GM23338 (cell line): ENCODE results near the gene PSAPL1. TPM values are rescaled to one million over a fixed set of nuclear protein-coding genes. Genes with fewer than 3 reads are reported as not detected.

Source experiments
- ATAC-seq: fragments of 200-7000 bp; cut with Tn5 transposase; 3 replicates; pipeline ENCODE4 v1.9.1; 2020
- DNase-seq: peaks from one replicate; pipeline ENCODE4 v3.0.0-alpha.2; 2015; ENCODE audit warnings: low spot score
- H2AFZ ChIP-seq: fragments of 200-600 bp; sonication (generic); 2 replicates; pipeline ENCODE4 v1.8.0; 2016; ENCODE audit warnings: antibody characterized with exemption, mild to moderate bottlenecking, moderate library complexity
- H3F3A ChIP-seq: fragments of 200-600 bp; sonication (generic); replicated peaks from 2 replicates; pipeline ENCODE4 v1.8.0; 2017; ENCODE audit warnings: antibody characterized with exemption, mixed run types, low read depth
- H3K27ac ChIP-seq: fragments of 200-600 bp; sonication (generic); 2 replicates; pipeline ENCODE4 v1.6.1; 2016; ENCODE audit warnings: low read depth
- H3K27me3 ChIP-seq: fragments of 200-600 bp; sonication (generic); 2 replicates; pipeline ENCODE4 v1.8.0; 2016; ENCODE audit warnings: mild to moderate bottlenecking, mixed run types, moderate library complexity; ENCODE audit not compliant: insufficient read depth
- H3K36me3 ChIP-seq: fragments of 200-600 bp; sonication (generic); 2 replicates; pipeline ENCODE4 v1.8.0; 2016; ENCODE audit warnings: mild to moderate bottlenecking; ENCODE audit not compliant: insufficient read depth
- H3K4me1 ChIP-seq: fragments of 200-600 bp; sonication (generic); 2 replicates; pipeline ENCODE4 v1.8.0; 2016; ENCODE audit warnings: mild to moderate bottlenecking, moderate library complexity; ENCODE audit not compliant: insufficient read depth
- H3K4me2 ChIP-seq: fragments of 200-600 bp; sonication (generic); 2 replicates; pipeline ENCODE4 v1.7.1; 2017; ENCODE audit warnings: mixed run types
- H3K4me3 ChIP-seq: fragments of 200-600 bp; sonication (generic); 2 replicates; pipeline ENCODE4 v1.6.1; 2016; ENCODE audit warnings: mixed run types
- H3K79me2 ChIP-seq: fragments of 200-600 bp; sonication (generic); replicated peaks from 2 replicates; pipeline ENCODE4 v1.8.0; 2017; ENCODE audit warnings: mild to moderate bottlenecking; ENCODE audit not compliant: insufficient read depth
- H3K9me2 ChIP-seq: fragments of 200-600 bp; sonication (generic); 2 replicates; pipeline ENCODE4 v1.8.0; 2017; ENCODE audit not compliant: insufficient read depth
- H4K20me1 ChIP-seq: fragments of 200-600 bp; sonication (generic); replicated peaks from 2 replicates; pipeline ENCODE4 v1.8.0; 2017; ENCODE audit warnings: mild to moderate bottlenecking; ENCODE audit not compliant: insufficient read depth
- H3K27ac Mint-ChIP-seq: 2 replicates; pipeline ENCODE4 v1.8.0; 2020; ENCODE audit warnings: inconsistent platforms, mild to moderate bottlenecking, moderate library complexity, mixed read lengths
- H3K27me3 Mint-ChIP-seq: 3 replicates; pipeline ENCODE4 v1.8.0; 2022; ENCODE audit warnings: low read depth, mild to moderate bottlenecking, moderate library complexity, mixed read lengths, inconsistent platforms; ENCODE audit not compliant: insufficient read depth, poor library complexity
- H3K36me3 Mint-ChIP-seq: 3 replicates; pipeline ENCODE4 v1.8.0; 2021; ENCODE audit warnings: low read depth, mild to moderate bottlenecking, inconsistent platforms, moderate library complexity, mixed read lengths
- H3K4me1 Mint-ChIP-seq: 3 replicates; pipeline ENCODE4 v1.8.0; 2020; ENCODE audit warnings: mild to moderate bottlenecking, inconsistent platforms, mixed read lengths
- H3K4me3 Mint-ChIP-seq: 3 replicates; pipeline ENCODE4 v1.8.0; 2021; ENCODE audit warnings: moderate library complexity, mild to moderate bottlenecking, inconsistent platforms, mixed read lengths
- H3K9me3 Mint-ChIP-seq: 3 replicates; pipeline ENCODE4 v1.8.0; 2020; ENCODE audit warnings: moderate library complexity, mild to moderate bottlenecking, inconsistent platforms, mixed read lengths
- CREB1 ChIP-seq: fragments of 250-450 bp; sonication (Bioruptor Pico); IDR thresholded peaks from 2 replicates; pipeline ENCODE4 v1.5.0; 2020; ENCODE audit warnings: low read depth, mild to moderate bottlenecking, moderate library complexity
- CTCF ChIP-seq, 2 experiments: fragments of 200-600 bp in 1 of 2; sonication (generic) in 1 of 2; conservative IDR thresholded peaks; 2 replicates each; pipeline versions ENCODE4 v1.5.1 to v1.6.1; 2016 to 2017; ENCODE audit warnings: antibody characterized with exemption in 2 of 2, low read depth in 2 of 2, mild to moderate bottlenecking in 2 of 2, moderate library complexity in 1 of 2
- ETS1 ChIP-seq: IDR thresholded peaks from 2 replicates; pipeline ENCODE4 v1.6.1; 2016; ENCODE audit warnings: antibody characterized with exemption
- EZH2 ChIP-seq: fragments of 200-600 bp; sonication (generic); IDR thresholded peaks from one replicate; pipeline ENCODE4 v1.8.0; 2017; ENCODE audit warnings: antibody characterized with exemption, mild to moderate bottlenecking, low read depth; ENCODE audit not compliant: unreplicated experiment
- EZH2phosphoT487 ChIP-seq: fragments of 200-600 bp; sonication (generic); IDR thresholded peaks from one replicate; pipeline ENCODE4 v1.8.1; 2018; ENCODE audit warnings: antibody characterized with exemption; ENCODE audit not compliant: unreplicated experiment
- JUNB ChIP-seq: IDR thresholded peaks from one replicate; pipeline ENCODE4 v1.6.1; 2016; ENCODE audit warnings: antibody characterized with exemption; ENCODE audit not compliant: unreplicated experiment
- NANOG ChIP-seq: IDR thresholded peaks from 2 replicates; pipeline ENCODE4 v1.6.1; 2016; ENCODE audit warnings: antibody characterized with exemption, borderline replicate concordance
- POLR2AphosphoS5 ChIP-seq: IDR thresholded peaks from 2 replicates; pipeline ENCODE4 v1.6.1; 2016; ENCODE audit warnings: antibody characterized with exemption, low read depth
- REST ChIP-seq: IDR thresholded peaks from one replicate; pipeline ENCODE4 v1.6.1; 2018; ENCODE audit warnings: antibody characterized with exemption; ENCODE audit not compliant: unreplicated experiment
- STAT1 ChIP-seq: IDR thresholded peaks from one replicate; pipeline ENCODE4 v1.6.1; 2016; ENCODE audit warnings: antibody characterized with exemption; ENCODE audit not compliant: unreplicated experiment
- ZNF114 ChIP-seq: fragments of 250-450 bp; sonication (Bioruptor Pico); IDR thresholded peaks from 2 replicates; pipeline ENCODE4 v1.5.0; 2020; ENCODE audit warnings: mild to moderate bottlenecking, moderate library complexity
- ZNF331 ChIP-seq: fragments of 250-450 bp; sonication (Bioruptor Pico); IDR thresholded peaks from 2 replicates; pipeline ENCODE4 v1.5.0; 2020; ENCODE audit warnings: low read depth, mild to moderate bottlenecking, moderate library complexity
- ZNF462 ChIP-seq: fragments of 250-450 bp; sonication (Bioruptor Pico); IDR thresholded peaks from 2 replicates; pipeline ENCODE4 v1.5.0; 2020; ENCODE audit warnings: mild to moderate bottlenecking, moderate library complexity
- polyA plus RNA-seq: library from polyadenylated mRNA; unstranded; fragments of >200 nt; fragmentation: Nextera tagmentation; extraction: Ambion mirVana; gene quantifications from 2 replicates; pipeline ENCODE4 v1.2.1, GENCODE V29; 2016
- total RNA-seq: library from RNA; depleted of rRNA; stranded (reverse); fragments of >200 nt; shearing (Covaris generic); gene quantifications from 2 replicates; pipeline ENCODE4 v1.2.3, GENCODE V29; 2014

PSAPL1 gene
- total and polyA plus RNA-seq, 2 experiments from 2014 or later: not detected

GRCh38 chr4:7426525-7427171 lies 8.1 kb downstream of the PSAPL1 start:
- H3K27me3 Mint-ChIP-seq: peaks cover 16% of the 10 kb centered on the region
- no peaks in the 10 kb centered on the region; the same call in 2 of the 3 replicates for H3K9me3 Mint-ChIP-seq
- H3K4me3 Mint-ChIP-seq: no peak overlapping the region
- Histone ChIP-seq H3K4me1 (peaks cover 24% of the 10 kb centered on the region), H3K9me2 (no peaks in the 10 kb centered on the region), H3F3A (no peaks in the 10 kb centered on the region), H3K27me3 (no peaks in the 10 kb centered on the region), H3K79me2 (no peaks in the 10 kb centered on the region), H3K4me3 (no peak overlapping the region), H3K36me3 (no peaks in the 10 kb centered on the region), H4K20me1 (no peaks in the 10 kb centered on the region), H3K4me2 (no peak overlapping the region), H3K27ac (no peak overlapping the region), H2AFZ (no peak overlapping the region)
- TF ChIP-seq EZH2 (no peak), JUNB (no peak), CTCF (conservative IDR thresholded peaks at IDR 0.05; ENCODE audit: low read depth in 2 of 2) (no peak), REST (no peak), CREB1 (no peak), ZNF331 (CRISPR knock-in tag) (no peak), POLR2AphosphoS5 (no peak), ETS1 (no peak), EZH2phosphoT487 (no peak), STAT1 (no peak), ZNF462 (CRISPR knock-in tag) (no peak), ZNF114 (CRISPR knock-in tag) (no peak), NANOG (no peak)
- no peak for DNase-seq
- H3K4me1 Mint-ChIP-seq: peaks cover 37% of the 10 kb centered on the region
- H3K27ac Mint-ChIP-seq: no peak overlapping the region
- no peak for ATAC-seq
- H3K36me3 Mint-ChIP-seq: no peaks in the 10 kb centered on the region
